Myocyte (in vitro differentiated cells): ENCODE data around the gene BAIAP3. TPM values are rescaled to one million over a fixed set of nuclear protein-coding genes. Genes with fewer than 3 reads are reported as not detected.
"Not testable (repeated sequence)": the region's sequence is repeated elsewhere in the genome, so short reads cannot be mapped to it uniquely, and the experiment has no call there.

ENCODE experiments used
- DNase-seq: peaks from one replicate; pipeline ENCODE4 v3.0.0-alpha.2; 2012; ENCODE audit warnings: low read depth
- polyA plus RNA-seq: library from polyadenylated mRNA; unstranded; fragments of >200 nt; gene quantifications from one replicate; pipeline ENCODE4 v1.2.1, GENCODE V29; 2012; ENCODE audit warnings: missing spikeins
- total RNA-seq: library from RNA; depleted of rRNA; stranded (reverse); fragments of >200 nt; gene quantifications from 2 replicates; pipeline ENCODE4 v1.2.3, GENCODE V29; 2014

The BAIAP3 gene, protein sequence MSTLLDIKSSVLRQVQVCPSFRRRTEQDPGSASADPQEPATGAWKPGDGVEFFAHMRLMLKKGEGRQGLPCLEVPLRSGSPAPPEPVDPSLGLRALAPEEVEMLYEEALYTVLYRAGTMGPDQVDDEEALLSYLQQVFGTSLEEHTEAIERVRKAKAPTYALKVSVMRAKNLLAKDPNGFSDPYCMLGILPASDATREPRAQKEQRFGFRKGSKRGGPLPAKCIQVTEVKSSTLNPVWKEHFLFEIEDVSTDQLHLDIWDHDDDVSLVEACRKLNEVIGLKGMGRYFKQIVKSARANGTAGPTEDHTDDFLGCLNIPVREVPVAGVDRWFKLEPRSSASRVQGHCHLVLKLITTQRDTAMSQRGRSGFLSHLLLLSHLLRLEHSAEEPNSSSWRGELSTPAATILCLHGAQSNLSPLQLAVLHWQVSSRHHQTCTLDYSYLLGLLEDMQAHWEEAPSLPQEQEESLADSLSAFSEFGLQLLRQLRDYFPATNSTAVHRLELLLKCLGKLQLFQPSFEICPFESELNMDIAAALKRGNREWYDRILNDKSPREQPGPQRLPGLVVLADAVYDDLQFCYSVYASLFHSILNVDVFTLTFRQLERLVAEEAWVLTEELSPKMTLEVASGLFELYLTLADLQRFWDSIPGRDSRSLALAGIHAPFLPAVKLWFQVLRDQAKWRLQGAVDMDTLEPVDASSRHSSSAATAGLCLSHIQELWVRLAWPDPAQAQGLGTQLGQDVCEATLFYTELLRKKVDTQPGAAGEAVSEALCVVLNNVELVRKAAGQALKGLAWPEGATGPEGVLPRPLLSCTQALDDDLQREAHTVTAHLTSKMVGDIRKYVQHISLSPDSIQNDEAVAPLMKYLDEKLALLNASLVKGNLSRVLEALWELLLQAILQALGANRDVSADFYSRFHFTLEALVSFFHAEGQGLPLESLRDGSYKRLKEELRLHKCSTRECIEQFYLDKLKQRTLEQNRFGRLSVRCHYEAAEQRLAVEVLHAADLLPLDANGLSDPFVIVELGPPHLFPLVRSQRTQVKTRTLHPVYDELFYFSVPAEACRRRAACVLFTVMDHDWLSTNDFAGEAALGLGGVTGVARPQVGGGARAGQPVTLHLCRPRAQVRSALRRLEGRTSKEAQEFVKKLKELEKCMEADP
- 3.6 and 7.1 TPM in 2 replicates for total RNA-seq
- polyA plus RNA-seq = 2.0 TPM

- DNase-seq = no peak
Observed at GRCh38 chr16:1333149-1333812, at the start of gene BAIAP3. Gene BAIAP3 (plus strand): TSS chr16:1333645. CDS start chr16:1338550, 4,905 bp downstream.

GRCh38 chr16:1283996-1284616, 49.3 kb upstream of the BAIAP3 start:
- DNase-seq = peak; percentile 64

GRCh38 chr16:1285669-1286512, 47.6 kb upstream of the BAIAP3 start:
- no peak for DNase-seq

- DNase-seq = no peak
Observed at GRCh38 chr16:1286513-1287094, 46.8 kb upstream of the BAIAP3 start.

DNA sequence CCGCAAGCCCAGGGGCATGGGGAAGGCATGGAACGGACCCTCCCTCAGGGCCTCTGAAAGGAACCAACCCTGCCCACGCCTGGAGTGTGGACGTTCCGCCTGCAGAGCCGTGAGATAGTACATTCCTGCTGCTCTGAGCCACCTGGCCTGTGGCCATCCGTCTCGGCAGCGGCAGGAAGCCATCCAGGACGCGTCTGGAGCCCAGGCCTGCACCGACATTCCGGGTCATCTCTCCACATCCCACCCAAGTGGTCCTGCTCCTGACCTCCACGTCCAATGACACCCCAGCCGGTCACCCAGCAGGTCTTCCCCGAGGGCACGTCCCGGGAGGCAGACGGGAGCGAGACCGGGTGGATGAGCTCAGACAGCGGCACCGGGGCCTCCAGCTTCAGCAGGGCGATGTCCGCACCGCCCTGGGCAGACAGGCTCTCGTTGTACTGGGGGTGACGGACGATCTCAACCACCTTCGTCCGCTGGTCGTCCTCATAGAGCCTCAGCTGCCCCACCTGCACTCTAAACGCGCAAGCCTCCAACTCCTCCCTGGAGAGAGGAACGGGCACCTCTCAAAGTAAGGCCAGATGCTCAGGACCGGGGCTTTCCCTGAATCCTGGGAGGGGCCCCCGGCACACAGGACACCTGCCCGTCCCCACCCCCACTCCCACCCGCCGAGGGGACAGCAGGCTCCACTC, 45.3 kb upstream of the BAIAP3 start:
- no peak for DNase-seq

- no peak for DNase-seq
Observed at GRCh38 chr16:1288813-1289476, 44.5 kb upstream of the BAIAP3 start.

GRCh38 chr16:1289477-1289866, 44.0 kb upstream of the BAIAP3 start:
- no peak for DNase-seq

DNA sequence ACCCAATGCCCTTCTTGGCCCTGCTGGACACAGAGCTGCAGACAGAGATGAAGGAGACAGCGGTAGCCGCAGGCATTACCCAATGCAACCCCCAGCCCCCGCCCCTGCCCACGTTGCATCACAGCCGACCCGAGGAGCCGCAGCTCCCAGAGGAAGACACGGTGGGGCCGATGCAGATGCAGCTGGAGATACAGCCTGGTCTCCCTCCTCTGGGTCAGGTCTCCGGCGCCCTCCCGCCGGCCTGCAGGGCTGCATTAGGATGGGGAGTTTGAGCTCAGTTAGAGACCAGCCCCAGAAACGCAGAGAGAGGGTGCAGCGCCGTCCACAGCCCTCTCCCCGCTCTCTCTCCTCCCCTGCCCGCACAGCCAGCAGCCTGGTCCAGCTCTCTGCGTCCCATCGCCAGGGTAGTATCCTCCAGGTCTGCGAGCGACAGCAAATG, 43.4 kb upstream of the BAIAP3 start:
- no peak for DNase-seq

GRCh38 chr16:1290860-1291575, 42.4 kb upstream of the BAIAP3 start:
- no peak for DNase-seq

- peak; percentile 81 for DNase-seq
Observed at GRCh38 chr16:1291576-1291974, 41.9 kb upstream of the BAIAP3 start.

DNA sequence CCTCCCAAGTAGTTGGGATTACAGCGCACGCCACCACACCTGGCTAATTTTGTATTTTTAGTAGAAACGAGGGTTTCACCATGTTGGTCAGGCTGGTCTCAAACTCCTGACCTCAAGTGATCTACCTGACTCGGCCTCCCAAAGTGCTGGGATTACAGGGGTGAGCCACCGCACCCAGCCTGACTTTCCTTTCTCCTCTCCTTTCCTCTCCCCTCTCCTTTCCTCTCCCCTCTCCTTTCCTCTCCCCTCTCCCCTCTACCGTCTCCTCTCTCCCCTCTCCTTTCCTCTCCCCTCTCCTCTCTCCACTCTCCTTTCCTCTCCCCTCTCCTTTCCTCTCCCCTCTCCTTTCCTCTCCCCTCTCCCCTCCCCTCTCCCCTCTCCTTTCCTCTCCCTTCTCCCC, 41.2 kb upstream of the BAIAP3 start:
- DNase-seq = not testable (repeated sequence)

DNA sequence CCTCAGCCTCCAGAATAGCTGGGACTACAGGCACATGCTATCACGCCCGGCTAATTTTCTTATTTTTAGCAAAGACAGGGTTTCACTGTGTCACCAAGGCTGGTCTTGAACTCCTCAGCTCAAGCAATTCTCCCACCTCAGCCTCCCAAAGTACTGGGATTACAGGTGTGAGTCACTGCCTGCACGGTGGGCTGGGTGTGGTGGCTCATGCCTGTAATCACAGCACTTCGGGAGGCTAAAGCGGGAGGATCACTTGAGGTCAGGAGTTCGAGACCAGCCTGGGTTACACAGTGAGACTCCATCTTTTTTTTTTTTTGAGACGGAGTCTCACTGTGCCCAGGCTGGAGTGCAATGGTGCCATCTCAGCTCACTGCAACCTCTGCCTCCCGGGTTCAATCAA, 40.6 kb upstream of the BAIAP3 start:
- not testable (repeated sequence) for DNase-seq

DNA sequence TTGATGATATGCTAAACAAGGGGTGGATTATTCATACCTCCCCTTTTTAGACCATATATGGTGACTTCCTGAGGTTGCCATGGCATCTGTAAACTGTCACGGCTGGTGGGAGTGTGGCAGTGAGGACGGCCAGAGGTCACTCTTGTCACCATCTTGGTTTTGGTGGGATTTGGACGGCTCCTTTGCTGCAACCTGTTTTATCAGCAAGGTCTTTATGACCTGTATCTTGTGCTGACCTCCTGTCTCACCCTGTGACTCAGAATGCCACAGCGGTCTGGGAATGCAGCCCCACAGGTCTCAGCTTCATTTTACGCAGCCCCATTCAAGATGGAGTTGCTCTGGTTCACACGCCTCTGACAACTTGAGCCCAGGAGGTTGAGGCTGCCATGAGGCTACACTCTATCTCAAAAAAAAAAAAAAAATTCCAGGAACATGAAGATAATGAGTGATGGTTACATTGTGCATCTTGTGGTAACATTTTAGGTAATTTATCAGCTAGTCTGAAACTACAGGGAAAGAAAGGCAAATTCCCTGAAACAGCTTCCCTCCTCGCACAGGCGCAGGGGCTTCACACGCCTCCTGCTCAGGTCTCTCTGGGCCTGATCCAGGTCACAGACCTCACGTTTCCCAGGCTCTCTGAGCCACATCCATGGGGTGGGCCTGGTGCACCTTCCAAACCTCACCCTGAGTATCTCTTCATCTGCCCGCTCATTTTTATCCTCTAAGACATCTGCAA, 39.4 kb upstream of the BAIAP3 start:
- DNase-seq = no peak

- DNase-seq = no peak
Observed at GRCh38 chr16:1295465-1295864, 38.0 kb upstream of the BAIAP3 start.

DNA sequence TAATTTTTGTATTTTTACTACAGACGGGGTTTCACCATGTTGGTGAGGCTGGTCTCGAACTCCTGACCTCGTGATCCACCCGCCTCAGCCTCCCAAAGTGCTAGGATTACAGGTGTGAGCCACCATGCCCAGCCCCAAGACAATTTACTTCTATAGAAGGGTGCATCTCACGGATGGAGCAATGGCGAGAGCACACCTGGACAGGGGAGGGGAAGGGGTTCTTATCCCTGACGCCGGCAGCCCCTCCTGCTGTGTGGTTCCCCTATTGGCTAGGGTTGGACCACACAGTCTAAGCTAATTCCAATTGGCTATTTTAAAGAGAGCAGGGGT, 36.8 kb upstream of the BAIAP3 start:
- not testable (repeated sequence) for DNase-seq

GRCh38 chr16:1297018-1297696, 36.3 kb upstream of the BAIAP3 start:
- DNase-seq = peak; percentile 87
